ENCODE data around the gene SLC25A23. TPM values are rescaled to one million over a fixed set of nuclear protein-coding genes. Genes with fewer than 3 reads are reported as not detected.
A peak's percentile ranks its signal among the peaks of the same experiment; 100 is the strongest.

Gene SLC25A23
- total and polyA plus RNA-seq, 10 donors, result 7.5 to 39.6 (median 18.5) TPM

GRCh38 chr19:6418562-6418932, 41.0 kb downstream of the SLC25A23 start:
- H3K9me3 ChIP-seq, result no peaks in the 10 kb centered on the region
- no peak for DNase-seq
- 92 to 95% (median 94%) methylated on average over 17 to 19 of the region's 19 CpGs for WGBS, 5 donors
- no peak for TF ChIP-seq POLR2A (IDR thresholded peaks at IDR 0.05)
- TF ChIP-seq POLR2AphosphoS5 (IDR thresholded peaks at IDR 0.05), result peak in 1 of 3 donors; percentile 37
- intact Hi-C loops (cut with DNase I; ENCODE audit: low total_unique reads), result no loop called here
- H3K4me1 ChIP-seq, result peaks cover 10 to 46% (median 23%) of the 10 kb centered on the region in 6 donors
- H3K36me3 ChIP-seq, result peaks cover 3 to 88% (median 79%) of the 10 kb centered on the region in 6 donors
- H3K27me3 ChIP-seq (replicated peaks in 1 of 7), result no peaks in the 10 kb centered on the region
- no peak overlapping the region for H3K27ac ChIP-seq
- no peak overlapping the region for H3K4me3 ChIP-seq

DNA sequence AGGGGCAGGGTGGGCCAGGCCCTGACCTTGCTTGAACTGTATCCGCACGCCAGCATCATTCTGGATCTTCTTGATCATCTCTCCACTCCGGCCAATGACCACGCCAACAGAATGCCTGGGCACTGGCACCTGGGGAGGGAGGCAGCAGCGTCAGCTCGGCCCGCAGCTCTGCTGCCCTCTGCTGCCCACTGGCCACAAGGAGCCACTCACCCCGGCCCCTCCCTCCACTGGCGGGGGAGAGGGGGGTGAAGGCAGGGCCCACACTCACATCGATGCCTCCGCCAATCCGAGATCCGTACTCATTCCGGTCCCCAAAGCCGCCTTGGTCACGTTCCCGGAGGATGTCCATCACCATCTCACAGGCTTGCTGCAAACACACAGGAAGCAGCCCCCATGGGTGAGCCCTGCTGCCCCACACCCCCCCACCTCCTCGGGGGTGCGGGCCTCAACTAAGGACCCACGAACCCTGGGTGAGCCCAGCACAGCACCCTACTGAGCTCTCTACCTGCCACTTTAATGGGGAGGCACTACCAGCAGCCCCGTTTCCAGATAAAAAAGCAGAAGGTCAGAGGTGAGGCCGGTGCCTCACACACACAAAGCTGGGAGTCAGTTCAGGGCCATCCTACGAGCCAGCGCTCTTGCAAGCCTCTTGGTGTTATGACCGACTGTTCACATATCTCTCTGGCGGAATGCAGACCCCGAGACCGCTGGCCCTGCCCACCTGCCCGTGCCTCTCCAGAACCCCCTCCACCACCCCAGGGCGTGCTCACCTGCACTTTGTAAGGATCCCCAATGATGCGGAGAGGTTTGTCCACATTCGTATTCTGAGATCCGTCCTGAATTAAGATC, 41.7 kb downstream of the SLC25A23 start:
- Histone ChIP-seq H3K36me3 (peaks cover 3 to 94% (median 80%) of the 10 kb centered on the region in 6 donors), H3K4me3 (no peak overlapping the region), H3K9me3 (no peaks in the 10 kb centered on the region), H3K4me1 (peaks cover 4 to 40% (median 17%) of the 10 kb centered on the region in 6 donors), H3K27ac (no peak overlapping the region), H3K27me3 (replicated peaks in 1 of 7) (no peaks in the 10 kb centered on the region)
- WGBS, 5 donors, result 75 to 88% (median 86%) methylated on average over 32 to 33 of the region's 33 CpGs
- intact Hi-C loops (cut with DNase I; ENCODE audit: low total_unique reads), result no loop called here
- TF ChIP-seq POLR2A (IDR thresholded peaks at IDR 0.05) (no peak), CTCF (IDR thresholded peaks at IDR 0.05 in 8 of 11, conservative IDR thresholded peaks at IDR 0.05 in 3 of 11) (peak in 1 of 11 experiments; percentile 41), POLR2AphosphoS5 (IDR thresholded peaks at IDR 0.05) (peak in 1 of 3 donors; percentile 64)
- DNase-seq, result no peak

GRCh38 chr19:6416658-6417405, 42.8 kb downstream of the SLC25A23 start:
- H3K4me1 ChIP-seq, result peaks cover 0 to 29% (median 7%) of the 10 kb centered on the region in 6 donors
- WGBS, 5 donors, result 94 to 96% (median 95%) methylated on average over 11 to 29 of the region's 29 CpGs
- TF ChIP-seq CTCF (IDR thresholded peaks at IDR 0.05 in 8 of 11, conservative IDR thresholded peaks at IDR 0.05 in 3 of 11) (no peak), POLR2AphosphoS5 (IDR thresholded peaks at IDR 0.05) (peak in 1 of 3 donors; percentile 35), POLR2A (IDR thresholded peaks at IDR 0.05) (no peak)
- peaks cover 3 to 92% (median 80%) of the 10 kb centered on the region in 6 donors for H3K36me3 ChIP-seq
- no peak for DNase-seq
- no peaks in the 10 kb centered on the region for H3K27me3 ChIP-seq (replicated peaks in 1 of 7)
- H3K4me3 ChIP-seq, result no peak overlapping the region
- no peaks in the 10 kb centered on the region for H3K9me3 ChIP-seq
- H3K27ac ChIP-seq, result no peak overlapping the region
- intact Hi-C loops (cut with DNase I; ENCODE audit: low total_unique reads), result no loop called here

GRCh38 chr19:6415591-6416190, 43.9 kb downstream of the SLC25A23 start:
- WGBS, 5 donors, result 92 to 98% (median 94%) methylated on average over 15 to 32 of the region's 32 CpGs

More at GRCh38 chr19:6415591-6416190, 43.9 kb downstream of the SLC25A23 start:
- Histone ChIP-seq H3K27me3 (replicated peaks in 1 of 7) (no peaks in the 10 kb centered on the region), H3K27ac (no peak overlapping the region), H3K4me1 (peaks cover 0 to 18% (median 0%) of the 10 kb centered on the region in 6 donors), H3K4me3 (no peak overlapping the region), H3K36me3 (peaks cover 3 to 81% (median 72%) of the 10 kb centered on the region in 6 donors), H3K9me3 (no peaks in the 10 kb centered on the region)
- DNase-seq, result no peak
- no peak for TF ChIP-seq POLR2AphosphoS5 (IDR thresholded peaks at IDR 0.05)
- no peak for TF ChIP-seq POLR2A (IDR thresholded peaks at IDR 0.05)
- TF ChIP-seq CTCF (IDR thresholded peaks at IDR 0.05 in 8 of 11, conservative IDR thresholded peaks at IDR 0.05 in 3 of 11), result no peak
- intact Hi-C loops (cut with DNase I; ENCODE audit: low total_unique reads), result no loop called here

Measured in spleen (tissue), 11 donors.